ENCODE measurements around the gene TACC2.
A peak's percentile ranks its signal among the peaks of the same experiment; 100 is the strongest.

The TACC2 gene

DNA sequence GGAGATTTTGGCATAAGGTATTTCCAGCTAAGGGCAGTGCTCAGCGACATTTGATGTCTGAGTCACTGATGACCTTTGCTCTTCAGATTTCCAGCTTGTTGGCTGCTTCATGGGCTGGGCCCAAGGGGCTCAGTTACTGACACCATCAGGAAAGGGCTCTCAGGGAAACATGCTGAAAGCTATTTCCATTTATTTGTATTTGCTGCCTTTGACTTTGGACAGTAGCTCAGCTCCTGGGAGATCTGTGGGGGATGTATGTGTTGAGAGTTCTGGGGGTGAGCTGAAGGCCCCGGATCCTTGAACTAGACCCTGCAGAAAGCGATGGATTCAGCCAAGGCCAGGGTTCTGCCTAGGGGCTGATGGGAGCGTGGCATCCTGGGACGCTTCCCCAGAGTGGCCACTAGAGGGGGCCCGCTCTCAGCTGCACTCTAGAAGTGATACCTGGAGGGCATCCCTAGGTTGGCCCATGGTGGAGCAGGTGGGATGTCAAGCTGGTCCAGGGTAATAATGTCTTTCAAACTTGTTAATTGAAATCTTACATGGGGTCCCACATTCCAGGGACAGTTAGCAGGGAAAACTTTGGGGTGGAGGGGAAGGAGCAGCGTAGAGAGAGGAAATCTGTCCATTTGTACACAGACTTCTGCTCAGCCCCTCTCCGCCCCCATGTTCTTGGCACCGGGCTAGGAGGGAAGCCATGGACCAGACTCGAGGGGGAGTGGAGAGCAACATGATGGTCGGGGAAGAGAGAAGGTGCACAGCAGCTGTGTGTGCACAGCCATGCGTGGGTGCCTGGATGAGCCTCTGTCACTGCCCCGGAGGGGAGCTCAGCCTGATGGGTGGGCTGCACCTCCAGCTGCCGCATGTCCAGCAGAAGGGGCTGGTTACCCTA is 279.1 kb downstream of the TACC2 start:
- peak in 1 of 3 donors; percentile 31 for DNase-seq (ENCODE audit: low read depth in 3 of 3, low spot score in 1 of 3)

DNA sequence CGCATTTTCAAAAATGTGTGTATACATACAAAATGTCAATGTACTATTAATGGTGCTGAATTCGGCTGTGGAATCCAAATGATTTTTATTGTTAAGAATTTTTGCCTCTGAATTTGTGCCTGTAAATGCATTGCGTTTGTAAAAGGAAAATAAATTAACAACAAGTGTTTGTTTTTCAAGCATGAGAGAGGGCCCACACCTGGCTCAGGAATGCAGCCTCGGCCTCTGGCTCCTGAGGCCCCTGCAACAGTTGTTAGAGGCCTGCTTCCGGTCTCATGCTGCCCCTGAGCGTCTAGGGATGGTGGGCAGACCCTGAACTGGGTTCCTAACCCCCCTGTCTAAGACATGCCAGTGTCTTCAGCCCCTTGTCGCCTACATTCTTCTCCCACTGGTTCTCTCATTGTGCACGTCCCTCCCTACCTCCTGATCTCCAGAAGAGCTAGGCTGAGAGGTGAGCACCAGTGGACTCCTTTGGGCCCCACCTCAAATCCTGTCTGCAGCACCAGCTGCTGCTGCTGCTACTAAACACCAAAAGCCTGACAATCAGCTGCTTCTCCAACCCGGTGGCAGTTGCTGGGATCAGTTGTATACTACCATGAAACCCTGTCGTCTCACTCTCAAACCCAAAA is 280.2 kb downstream of the TACC2 start:
- no peak for DNase-seq (ENCODE audit: low read depth in 3 of 3, low spot score in 1 of 3)

DNA sequence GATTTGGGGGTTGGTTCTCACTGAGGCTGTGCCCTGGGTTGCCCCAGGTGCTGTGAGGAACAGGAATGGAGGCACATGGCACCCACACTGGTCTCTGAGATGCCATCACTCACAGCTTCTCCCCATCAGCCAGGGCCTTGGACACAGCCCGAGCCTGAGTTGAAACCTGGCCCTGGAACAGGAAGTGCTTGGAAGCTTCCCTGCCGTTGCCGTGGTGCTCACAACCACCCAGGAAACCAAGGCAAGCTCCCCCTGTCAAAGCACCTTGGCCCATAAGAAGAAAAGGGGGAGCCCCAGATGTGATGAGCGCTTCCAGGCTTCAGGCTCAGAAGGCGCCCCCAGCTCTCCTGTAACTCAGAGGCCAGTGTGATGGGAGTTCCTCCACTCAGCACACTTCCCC is 282.1 kb downstream of the TACC2 start, which contains the start of gene BTBD16:
Gene BTBD16, plus strand, starts transcription at position 221 of the 400 bp plus-strand sequence. CDS start 3,786 bp downstream, outside the sequence.
- no peak for DNase-seq (ENCODE audit: low read depth in 3 of 3, low spot score in 1 of 3)

DNA sequence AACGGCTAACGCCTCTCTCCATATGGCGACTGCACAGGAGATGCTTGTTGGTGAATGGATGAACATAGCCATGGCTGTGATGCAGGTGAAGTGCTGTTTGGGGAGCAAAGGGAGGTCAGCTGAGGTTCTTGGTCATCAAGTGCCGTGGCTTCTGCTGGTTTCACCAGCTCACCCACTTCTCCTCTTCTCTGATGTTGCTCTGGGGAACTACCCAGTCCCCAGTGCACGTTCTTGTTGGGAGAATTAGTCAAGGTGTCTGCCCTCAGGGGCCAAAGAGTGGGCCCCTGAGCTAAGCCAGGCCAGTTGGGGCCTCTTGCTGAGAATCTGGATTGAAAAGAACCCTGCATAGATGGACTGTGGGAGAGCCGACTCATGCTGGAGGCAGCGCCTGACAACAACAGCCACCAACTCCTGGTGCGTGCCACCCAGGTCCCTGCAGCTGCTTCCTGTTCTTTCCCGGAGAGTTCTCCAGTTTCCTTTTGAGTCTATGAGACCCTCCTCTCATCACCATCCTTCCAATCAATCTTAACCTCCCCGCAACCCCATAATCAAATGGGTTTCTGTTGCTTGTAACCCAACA is 285.1 kb downstream of the TACC2 start:
- DNase-seq (ENCODE audit: low read depth in 3 of 3, low spot score in 1 of 3), result no peak

DNA sequence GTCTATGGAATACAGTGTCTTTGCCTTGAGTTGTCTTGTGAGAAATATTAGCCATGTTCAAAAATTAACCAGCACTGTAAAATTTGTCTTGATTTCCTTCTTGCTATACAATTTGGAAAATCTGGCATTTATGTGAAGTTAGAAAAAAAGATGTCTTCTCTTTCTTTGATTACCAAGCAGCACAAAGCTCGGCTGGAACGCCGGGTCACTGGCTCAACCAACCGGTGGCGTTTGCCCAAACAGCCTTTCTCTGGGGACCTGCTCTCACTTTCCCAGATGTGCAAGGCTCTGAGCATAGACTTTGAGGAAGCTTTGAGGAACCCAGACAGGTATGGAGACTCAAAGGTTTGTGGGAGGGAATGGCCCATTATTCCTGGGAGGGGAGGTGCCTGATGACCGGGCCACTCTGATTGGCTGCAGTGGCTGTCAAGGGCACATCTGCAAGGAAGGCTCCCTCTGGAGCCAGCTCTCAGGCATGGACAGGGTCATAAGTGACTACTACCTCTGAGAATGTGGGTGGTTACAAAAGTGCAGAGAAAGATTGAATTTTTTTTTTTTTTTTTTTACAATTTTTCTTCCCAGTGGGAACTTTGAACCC is 287.7 kb downstream of the TACC2 start:
- DNase-seq (ENCODE audit: low read depth in 3 of 3, low spot score in 1 of 3), result no peak

DNA sequence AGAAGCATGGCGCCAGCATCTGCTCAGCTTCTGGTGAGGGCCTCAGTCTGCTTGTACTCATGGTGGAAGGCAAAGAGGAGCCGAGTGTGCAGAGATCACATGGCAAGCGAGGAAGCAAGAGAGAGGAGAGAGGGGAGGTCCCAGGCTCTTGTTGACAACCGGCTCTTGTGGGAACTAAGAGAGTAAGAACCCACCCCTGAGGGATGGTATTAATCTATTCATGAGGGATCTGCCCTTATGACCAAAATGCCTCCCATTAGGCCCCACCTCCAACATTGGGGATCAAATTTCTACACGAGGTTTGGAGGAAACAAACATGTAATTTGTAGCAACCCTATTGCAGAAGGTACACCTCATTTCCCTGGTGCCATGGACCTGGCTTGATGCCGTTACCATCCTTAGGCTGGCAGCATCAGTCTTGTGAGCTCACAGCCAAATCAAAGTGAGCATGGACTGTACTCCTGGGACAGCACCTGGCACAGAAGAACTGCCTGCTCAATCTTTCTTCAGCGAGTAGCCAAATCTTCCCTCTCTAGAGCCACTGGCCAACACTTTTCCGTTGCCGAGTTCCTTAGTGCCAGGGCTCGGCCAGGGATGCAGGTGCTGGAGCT is 288.7 kb downstream of the TACC2 start:
- DNase-seq (ENCODE audit: low read depth in 3 of 3, low spot score in 1 of 3), result no peak

DNA sequence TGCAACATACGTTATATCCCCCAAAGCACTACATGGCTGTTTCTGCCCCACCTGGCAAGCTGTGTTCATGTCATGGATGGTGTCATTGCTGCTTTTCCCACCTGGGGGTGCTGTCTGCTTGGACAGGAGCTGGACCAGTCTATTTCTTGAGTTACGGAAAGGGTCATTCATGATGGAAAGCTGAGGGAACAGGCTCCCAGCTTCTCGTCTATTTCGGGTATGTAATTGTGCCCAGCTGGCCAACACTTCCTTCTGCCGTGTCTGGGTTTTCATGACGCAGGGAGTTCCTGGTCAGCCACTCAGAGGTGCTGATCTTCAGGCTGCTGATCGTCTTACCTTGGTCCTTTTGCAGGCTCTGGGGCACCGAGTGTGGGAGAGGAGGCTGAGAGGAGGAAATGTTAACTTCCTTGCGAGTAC is 290.8 kb downstream of the TACC2 start:
- DNase-seq (ENCODE audit: low read depth in 3 of 3, low spot score in 1 of 3), result no peak

DNA sequence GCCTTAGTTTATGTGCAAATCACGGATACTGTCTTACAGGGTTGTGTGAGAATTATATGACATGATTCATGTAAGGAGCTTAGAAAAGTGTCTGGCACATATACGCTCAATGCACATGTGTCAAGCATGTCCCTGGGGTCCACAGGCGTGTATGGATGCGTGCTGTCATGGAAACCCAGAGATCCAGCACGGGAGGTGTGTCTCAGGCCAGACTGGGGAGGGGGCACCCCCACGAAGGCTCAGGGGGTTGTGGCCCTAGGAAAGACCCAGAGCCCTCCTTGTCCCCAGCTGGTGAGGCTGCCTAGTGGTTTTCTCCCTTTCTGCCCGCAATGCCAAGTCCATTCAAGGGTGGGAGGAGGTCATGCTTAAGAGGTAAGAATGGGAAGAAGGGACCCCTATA is 291.2 kb downstream of the TACC2 start:
- DNase-seq (ENCODE audit: low read depth in 3 of 3, low spot score in 1 of 3), result no peak

DNA sequence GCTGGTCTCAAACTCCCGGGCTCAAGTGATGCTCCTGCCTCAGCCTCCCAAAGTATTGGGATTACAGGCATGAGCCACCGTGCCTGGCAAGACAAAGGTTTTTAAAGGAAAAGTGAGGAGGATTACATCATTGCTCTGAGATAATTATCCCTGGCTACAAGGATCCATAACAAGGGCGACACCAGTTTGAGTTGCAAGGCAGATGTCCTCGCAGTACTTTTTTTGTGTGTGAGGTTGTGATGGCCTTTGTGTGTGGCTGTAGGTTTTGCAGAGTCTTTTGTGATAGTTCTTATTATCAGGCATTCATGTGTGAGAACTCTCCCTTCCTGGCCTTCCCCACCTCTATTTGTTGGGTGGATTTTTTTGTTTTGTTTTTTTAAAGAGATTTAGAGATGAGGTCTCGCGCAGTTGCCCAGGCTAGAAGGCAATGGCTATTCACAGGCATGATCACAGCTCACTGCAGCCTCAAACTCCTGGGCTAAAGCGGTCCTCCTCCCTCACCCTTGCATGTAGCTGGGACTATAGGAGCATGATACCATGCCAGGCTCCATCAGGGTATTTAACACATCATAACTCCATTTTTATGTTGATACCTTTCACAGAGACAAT is 292.2 kb downstream of the TACC2 start:
- no peak for DNase-seq (ENCODE audit: low read depth in 3 of 3, low spot score in 1 of 3)

DNA sequence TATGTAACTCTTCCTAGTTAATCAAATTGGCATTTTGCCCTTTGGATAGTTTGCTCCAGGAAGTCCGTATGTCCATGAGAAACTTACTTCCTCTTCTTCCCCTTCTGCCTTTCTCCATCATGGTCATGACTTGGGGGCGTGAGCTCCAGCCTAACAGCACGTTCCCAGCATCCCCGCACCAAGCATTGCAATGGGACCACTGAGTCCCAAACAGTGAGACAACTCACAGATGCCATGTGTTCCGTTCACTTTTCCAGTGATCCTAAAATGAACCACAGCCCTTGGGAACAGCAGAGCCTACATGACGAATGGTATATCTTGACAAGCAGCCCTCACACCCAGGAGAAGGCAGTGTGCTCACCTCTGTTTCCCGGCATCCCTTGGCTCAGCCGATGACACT is 292.8 kb downstream of the TACC2 start:
- no peak for DNase-seq (ENCODE audit: low read depth in 3 of 3, low spot score in 1 of 3)

DNA sequence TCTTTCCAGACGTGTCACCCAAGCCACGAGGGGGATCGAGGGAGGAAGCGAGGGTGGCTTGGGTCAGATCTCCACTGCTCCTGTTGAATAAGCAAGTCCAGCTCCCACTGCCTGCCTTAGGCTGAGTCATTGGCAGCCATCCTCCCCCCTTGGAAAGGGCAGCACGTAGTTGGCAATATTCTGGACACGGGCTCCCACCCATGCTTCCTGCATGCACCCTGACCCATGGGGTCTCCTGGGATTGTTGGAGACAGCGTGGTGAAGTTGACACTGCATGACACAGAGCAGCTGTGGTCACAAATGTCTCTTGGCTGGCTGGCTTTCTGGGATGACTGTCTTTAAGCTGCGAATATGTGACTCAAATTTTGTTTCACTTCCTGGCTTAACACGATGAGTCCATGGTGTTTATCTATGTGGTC is 293.3 kb downstream of the TACC2 start:
- no peak for DNase-seq (ENCODE audit: low read depth in 3 of 3, low spot score in 1 of 3)

DNA sequence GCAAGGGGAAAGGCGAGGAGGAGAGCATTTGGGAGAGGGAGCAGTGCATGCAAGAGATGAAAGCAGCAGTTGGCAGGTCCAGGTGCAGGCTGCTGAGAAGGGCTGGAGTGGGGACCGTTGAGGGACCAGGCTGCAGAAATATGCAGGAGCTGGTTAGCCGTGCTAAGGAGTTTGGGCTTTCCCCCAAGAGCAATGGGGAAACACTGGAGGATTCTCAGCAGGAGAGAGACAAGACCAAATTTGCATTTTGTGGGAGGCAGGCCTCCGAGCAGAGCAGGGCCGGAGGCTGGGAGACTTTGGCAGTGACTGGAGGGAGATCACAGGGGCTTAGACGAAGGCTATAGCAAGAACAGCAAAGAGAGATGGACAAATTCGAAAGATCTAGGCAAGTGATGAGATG is 293.9 kb downstream of the TACC2 start:
- DNase-seq (ENCODE audit: low read depth in 3 of 3, low spot score in 1 of 3), result no peak

DNA sequence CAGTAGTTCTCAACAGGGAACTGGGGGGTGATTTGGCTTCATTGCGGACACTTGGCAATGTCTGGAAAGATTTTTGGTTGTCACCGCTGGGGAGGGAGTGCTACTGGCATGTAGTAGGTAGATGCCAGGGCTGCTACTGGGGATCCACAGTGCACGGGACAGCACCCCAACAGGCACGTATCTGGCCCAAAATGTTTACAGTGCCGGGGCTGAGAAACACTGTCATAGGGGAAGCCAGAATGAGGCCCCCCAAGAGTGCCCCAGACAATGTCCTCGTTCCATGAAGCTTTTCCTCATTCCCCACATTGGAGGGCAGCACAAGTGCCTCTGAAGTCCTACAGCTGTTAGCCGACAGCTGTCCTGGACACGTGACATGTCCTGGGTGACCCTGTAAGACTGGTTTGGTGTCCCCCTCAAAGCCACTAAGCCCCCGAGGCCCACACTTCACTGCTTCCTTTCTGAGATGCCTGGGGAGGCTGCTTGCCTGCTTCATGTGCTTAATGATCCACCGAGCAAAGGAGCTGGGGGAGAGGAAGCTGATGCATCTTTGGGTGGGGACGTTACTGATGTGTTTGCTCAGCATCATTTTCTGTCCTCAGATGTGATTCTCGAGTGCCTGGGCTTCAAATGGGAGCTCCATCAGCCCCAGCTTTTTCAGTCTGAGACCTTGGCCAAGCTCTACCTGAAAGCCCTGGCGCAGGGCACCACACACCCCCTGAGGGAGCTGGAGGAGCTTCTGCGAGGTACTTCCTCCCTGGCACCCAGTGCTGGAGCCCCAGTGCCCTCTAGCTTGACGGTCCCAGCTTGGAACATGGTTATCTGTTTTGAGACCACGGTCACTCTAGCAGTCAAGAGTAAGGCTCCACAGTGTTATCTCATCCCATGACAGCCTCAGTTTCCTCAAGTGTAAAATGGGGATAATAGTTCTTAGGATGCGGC is 296.8 kb downstream of the TACC2 start:
- DNase-seq (ENCODE audit: low read depth in 3 of 3, low spot score in 1 of 3), result no peak

DNA sequence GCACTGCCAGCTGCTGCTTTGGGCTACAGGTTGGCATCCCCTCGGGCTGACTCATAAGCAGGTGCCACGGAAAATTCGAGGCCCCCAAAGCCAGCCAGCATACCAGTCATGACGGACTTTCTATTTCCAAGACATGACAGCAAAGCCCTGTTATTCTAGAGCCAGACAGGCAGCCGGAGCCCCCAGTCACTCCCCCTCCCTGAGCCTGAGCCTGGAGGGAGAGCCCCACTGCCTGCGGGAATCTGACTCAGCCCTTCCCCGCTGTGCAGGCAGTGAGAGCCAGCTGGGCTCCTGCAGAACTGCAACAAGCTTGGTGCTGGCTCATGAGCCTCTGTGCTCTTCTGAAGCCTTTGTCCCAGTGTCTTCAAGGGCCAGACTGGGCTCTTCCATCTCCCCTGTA is 297.9 kb downstream of the TACC2 start:
- DNase-seq (ENCODE audit: low read depth in 3 of 3, low spot score in 1 of 3), result no peak

DNA sequence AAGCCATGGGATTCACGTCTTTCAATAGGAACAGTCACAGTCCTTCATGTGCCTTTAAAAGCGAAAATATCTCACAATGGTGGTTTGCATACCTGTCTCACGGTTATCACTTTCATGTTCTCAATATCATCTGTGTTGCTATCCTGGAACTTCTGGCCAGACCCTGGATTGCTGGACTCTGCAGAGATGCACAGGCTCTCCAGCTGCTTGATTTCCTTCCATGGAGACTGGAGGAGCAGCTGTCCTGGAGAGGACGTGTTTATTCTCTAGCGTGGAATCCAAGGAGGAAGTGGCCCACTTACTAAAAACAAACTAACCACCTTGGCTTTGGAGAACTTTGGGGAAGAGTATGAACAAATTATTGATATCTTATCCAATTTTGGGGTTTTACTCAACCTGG is 298.6 kb downstream of the TACC2 start:
- DNase-seq (ENCODE audit: low read depth in 3 of 3, low spot score in 1 of 3), result no peak

DNA sequence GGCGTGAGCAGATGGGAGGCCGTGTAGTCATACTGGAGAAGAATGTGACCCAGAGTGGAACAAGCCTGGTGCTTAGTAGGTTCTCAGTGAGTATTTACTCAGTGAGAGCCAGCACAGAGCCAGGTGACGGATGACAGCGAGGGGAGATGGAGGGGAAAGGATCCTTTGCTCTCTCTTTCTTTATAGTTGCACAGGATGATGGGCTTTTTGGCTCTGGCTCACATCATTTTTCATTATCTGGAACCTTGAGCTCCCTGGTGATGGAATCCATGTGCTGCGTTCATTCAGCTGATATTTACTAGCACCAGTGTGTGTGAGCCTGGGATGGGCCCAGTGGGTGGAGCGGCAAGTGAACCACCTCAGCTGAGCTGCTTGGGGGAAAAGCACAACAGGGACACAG is 299.3 kb downstream of the TACC2 start:
- DNase-seq (ENCODE audit: low read depth in 3 of 3, low spot score in 1 of 3), result no peak

DNA sequence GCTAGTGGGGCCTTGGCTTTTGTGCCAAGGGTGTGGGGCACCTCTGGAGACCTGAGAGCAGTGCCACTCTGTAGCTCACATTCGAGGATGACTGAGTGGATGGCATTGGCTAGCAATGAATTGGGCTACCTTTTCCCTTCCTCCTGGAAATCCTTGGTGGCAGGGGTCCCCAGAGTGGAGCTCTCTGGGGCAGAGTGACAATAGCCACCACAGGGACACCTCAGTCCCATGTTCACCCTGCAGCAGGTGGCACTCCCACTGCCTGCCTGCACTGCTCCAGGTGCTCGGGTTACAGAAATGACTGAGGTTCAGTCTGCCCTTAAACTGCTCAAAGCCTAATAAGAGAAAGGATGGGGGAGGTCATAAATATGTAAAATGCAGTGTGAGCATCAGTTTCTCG is 300.0 kb downstream of the TACC2 start:
- no peak for DNase-seq (ENCODE audit: low read depth in 3 of 3, low spot score in 1 of 3)

DNA sequence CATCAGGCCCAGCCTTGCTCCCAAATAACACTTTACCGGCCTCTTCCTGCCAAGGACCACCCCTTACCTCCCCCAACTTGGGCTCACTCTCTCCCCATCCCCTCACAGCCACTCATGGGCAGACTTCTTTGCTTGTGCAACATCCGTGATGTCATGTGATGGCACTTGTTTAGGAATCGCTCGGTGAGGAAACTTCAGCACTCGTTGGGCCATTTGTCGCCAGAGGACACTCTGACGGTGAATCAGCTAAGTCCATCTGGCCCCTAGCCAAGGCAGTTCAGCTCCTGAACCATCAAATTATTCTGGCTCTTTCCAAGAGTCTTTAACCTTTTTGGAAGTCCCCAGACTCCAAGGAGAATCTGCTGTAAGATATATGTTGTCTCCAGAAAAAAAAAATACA is 301.4 kb downstream of the TACC2 start:
- no peak for DNase-seq (ENCODE audit: low read depth in 3 of 3, low spot score in 1 of 3)

DNA sequence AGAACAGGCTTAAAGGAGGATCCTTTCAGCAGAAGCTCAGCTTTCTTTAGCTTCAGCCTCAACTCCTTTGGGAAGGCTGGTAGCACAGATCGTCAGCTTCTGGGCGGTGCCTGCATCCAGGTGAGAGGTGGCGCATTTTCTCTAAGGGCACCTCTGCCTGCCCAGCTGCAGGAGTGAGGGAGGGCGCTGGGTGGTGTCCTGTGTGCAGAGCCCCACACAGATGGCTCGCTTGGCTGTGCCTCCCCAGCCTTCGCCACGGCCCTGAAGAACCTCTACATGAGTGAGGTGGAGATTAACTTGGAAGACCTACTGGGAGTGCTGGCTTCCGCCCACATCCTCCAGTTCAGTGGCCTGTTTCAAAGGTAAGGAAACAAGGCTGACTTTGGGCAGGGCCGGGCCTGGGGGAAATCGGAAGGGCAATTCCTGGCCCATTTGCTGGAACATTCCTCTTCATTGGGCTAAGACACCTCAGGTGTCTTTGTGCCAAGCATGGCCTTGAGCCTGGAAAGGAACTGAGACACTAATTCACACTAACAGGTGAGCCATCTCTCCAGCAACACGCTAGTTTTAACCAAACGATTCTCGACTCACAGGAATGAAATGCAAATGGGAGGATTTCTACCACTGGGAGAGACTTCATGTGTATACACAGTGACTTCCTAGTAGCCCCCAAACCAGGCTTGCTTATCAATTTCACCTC is 302.0 kb downstream of the TACC2 start:
- no peak for DNase-seq (ENCODE audit: low read depth in 3 of 3, low spot score in 1 of 3)

All from stimulated activated CD4-positive, alpha-beta T cell treated with anti-CD3 and anti-CD28 coated beads, TNF-alpha, amount 100 ng/mL, for 1 hour (primary cell).